ENCODE measurements around the gene C1QL4. TPM values are rescaled to one million over a fixed set of nuclear protein-coding genes. Genes with fewer than 3 reads are reported as not detected.
A peak's percentile ranks its signal among the peaks of the same experiment; 100 is the strongest.

Gene C1QL4
- total and polyA plus RNA-seq, 7 donors: 0.03 TPM; not detected in 6

GRCh38 chr12:49301760-49302159 is 35.2 kb downstream of the C1QL4 start:
- TF ChIP-seq POLR2AphosphoS5 (IDR thresholded peaks at IDR 0.05): no peak
- no peak for TF ChIP-seq EP300 (IDR thresholded peaks at IDR 0.05)
- TF ChIP-seq POLR2A (IDR thresholded peaks at IDR 0.05): no peak
- no peak for TF ChIP-seq CTCF (IDR thresholded peaks at IDR 0.05)
- Histone ChIP-seq H3K4me1 (peaks cover 0 to 12% (median 10%) of the 10 kb centered on the region in 4 donors), H3K36me3 (no peaks in the 10 kb centered on the region), H3K27me3 (peaks cover 22 to 62% (median 41%) of the 10 kb centered on the region in 3 donors), H3K4me3 (no peak overlapping the region), H3K9me3 (no peaks in the 10 kb centered on the region), H3K27ac (no peak overlapping the region)
- no peak for DNase-seq
- 53 to 70% methylated on average over 4 of the region's 4 CpGs for WGBS, 2 donors
- intact Hi-C loops (cut with DNase I): no loop called here

- Histone ChIP-seq H3K27me3 (peaks cover 46 to 88% (median 54%) of the 10 kb centered on the region in 3 donors), H3K9me3 (no peaks in the 10 kb centered on the region), H3K27ac (no peak overlapping the region), H3K4me1 (peaks cover 0 to 27% (median 23%) of the 10 kb centered on the region in 4 donors), H3K36me3 (no peaks in the 10 kb centered on the region), H3K4me3 (no peak overlapping the region)
- 24 to 43% methylated on average over 6 of the region's 6 CpGs for WGBS, 2 donors
- intact Hi-C loops (cut with DNase I): no loop called here
- TF ChIP-seq CTCF (IDR thresholded peaks at IDR 0.05) (no peak), POLR2A (IDR thresholded peaks at IDR 0.05) (no peak), EP300 (IDR thresholded peaks at IDR 0.05) (no peak), POLR2AphosphoS5 (IDR thresholded peaks at IDR 0.05) (no peak)
- peak; percentile 40 for DNase-seq
These were observed 38.8 kb downstream of the C1QL4 start for GRCh38 chr12:49298160-49298559.

GRCh38 chr12:49297695-49298060 is 39.3 kb downstream of the C1QL4 start:
- H3K36me3 ChIP-seq: no peaks in the 10 kb centered on the region
- intact Hi-C loops (cut with DNase I): no loop called here
- H3K27me3 ChIP-seq: peaks cover 46 to 86% (median 50%) of the 10 kb centered on the region in 3 donors
- peaks cover 0 to 31% (median 25%) of the 10 kb centered on the region in 4 donors for H3K4me1 ChIP-seq
- TF ChIP-seq POLR2A (IDR thresholded peaks at IDR 0.05) (no peak), CTCF (IDR thresholded peaks at IDR 0.05) (no peak), EP300 (IDR thresholded peaks at IDR 0.05) (no peak), POLR2AphosphoS5 (IDR thresholded peaks at IDR 0.05) (no peak)
- no peak overlapping the region for H3K27ac ChIP-seq
- H3K9me3 ChIP-seq: no peaks in the 10 kb centered on the region
- DNase-seq: peak; percentile 32
- peak overlapping the region in 1 of 4 donors; percentile 11 for H3K4me3 ChIP-seq
- 17 to 22% methylated on average over 8 of the region's 8 CpGs for WGBS, 2 donors

- Histone ChIP-seq H3K27ac (no peak overlapping the region), H3K27me3 (peaks cover 46 to 80% (median 49%) of the 10 kb centered on the region in 3 donors), H3K4me3 (peak overlapping the region in 2 of 4 donors; percentile 10 to 11), H3K36me3 (no peaks in the 10 kb centered on the region), H3K9me3 (no peaks in the 10 kb centered on the region), H3K4me1 (peaks cover 0 to 31% (median 25%) of the 10 kb centered on the region in 4 donors)
- TF ChIP-seq EP300 (IDR thresholded peaks at IDR 0.05) (no peak), CTCF (IDR thresholded peaks at IDR 0.05) (peak in 1 of 4 experiments; percentile 7)
- intact Hi-C loops (cut with DNase I): no loop called here
- peak; percentile 54 for DNase-seq
- WGBS, 2 donors: 3% methylated on average over 77 of the region's 77 CpGs
These were observed 39.9 kb downstream of the C1QL4 start for GRCh38 chr12:49296836-49297694.
